Neutrophil (primary cell): ENCODE measurements around the gene ARIH2.

Source experiments
- H3K27ac ChIP-seq: fragments of 200-600 bp; sonication (generic); 2 replicates; pipeline ENCODE4 v1.5.1; 2016; ENCODE audit warnings: mild to moderate bottlenecking, moderate library complexity
- H3K27me3 ChIP-seq: fragments of 200-600 bp; sonication (generic); 2 replicates; pipeline ENCODE4 v1.6.0; 2016; ENCODE audit warnings: mild to moderate bottlenecking
- H3K36me3 ChIP-seq: fragments of 200-600 bp; sonication (generic); 2 replicates; pipeline ENCODE4 v1.5.1; 2017
- H3K4me1 ChIP-seq, 2 experiments: fragments of 200-600 bp in 1 of 2; sonication (generic) in 1 of 2; 1 replicate in 1 of 2; 2 replicates in 1 of 2; pipeline versions ENCODE4 v1.5.1 to v1.6.1; 2013 to 2016; ENCODE audit warnings: low read depth in 1 of 2, low read length in 1 of 2, mild to moderate bottlenecking in 1 of 2, moderate library complexity in 1 of 2; ENCODE audit not compliant: control insufficient read depth in 1 of 2, insufficient read depth in 1 of 2
- H3K4me3 ChIP-seq, 2 experiments: fragments of 200-600 bp in 1 of 2; sonication (generic) in 1 of 2; 1 replicate in 1 of 2; 2 replicates in 1 of 2; pipeline ENCODE4 v1.5.1; 2013 to 2016; ENCODE audit warnings: low read depth in 1 of 2, low read length in 1 of 2, mild to moderate bottlenecking in 1 of 2, moderate library complexity in 1 of 2
- H3K9me3 ChIP-seq: fragments of 200-600 bp; sonication (generic); 2 replicates; pipeline ENCODE4 v1.5.1; 2016
- TF ChIP-seq, protein P1 (sequence below): fragments of 200-600 bp; sonication (generic); IDR thresholded peaks from 2 replicates; pipeline ENCODE4 v1.5.1; 2016; ENCODE audit warnings: antibody characterized with exemption

Gene ARIH2

GRCh38 chr3:48990636-48991469 is 72.2 kb downstream of the ARIH2 start:
- H3K36me3 ChIP-seq = peaks cover 1% of the 10 kb centered on the region
- peak overlapping the region; percentile 87 to 91 for H3K4me3 ChIP-seq
- no peaks in the 10 kb centered on the region for H3K9me3 ChIP-seq
- H3K27ac ChIP-seq = peak overlapping the region; percentile 73
- TF ChIP-seq, protein P1, sequence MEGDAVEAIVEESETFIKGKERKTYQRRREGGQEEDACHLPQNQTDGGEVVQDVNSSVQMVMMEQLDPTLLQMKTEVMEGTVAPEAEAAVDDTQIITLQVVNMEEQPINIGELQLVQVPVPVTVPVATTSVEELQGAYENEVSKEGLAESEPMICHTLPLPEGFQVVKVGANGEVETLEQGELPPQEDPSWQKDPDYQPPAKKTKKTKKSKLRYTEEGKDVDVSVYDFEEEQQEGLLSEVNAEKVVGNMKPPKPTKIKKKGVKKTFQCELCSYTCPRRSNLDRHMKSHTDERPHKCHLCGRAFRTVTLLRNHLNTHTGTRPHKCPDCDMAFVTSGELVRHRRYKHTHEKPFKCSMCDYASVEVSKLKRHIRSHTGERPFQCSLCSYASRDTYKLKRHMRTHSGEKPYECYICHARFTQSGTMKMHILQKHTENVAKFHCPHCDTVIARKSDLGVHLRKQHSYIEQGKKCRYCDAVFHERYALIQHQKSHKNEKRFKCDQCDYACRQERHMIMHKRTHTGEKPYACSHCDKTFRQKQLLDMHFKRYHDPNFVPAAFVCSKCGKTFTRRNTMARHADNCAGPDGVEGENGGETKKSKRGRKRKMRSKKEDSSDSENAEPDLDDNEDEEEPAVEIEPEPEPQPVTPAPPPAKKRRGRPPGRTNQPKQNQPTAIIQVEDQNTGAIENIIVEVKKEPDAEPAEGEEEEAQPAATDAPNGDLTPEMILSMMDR = no peak
- peaks cover 23% of the 10 kb centered on the region in 2 experiments for H3K4me1 ChIP-seq
- H3K27me3 ChIP-seq = no peaks in the 10 kb centered on the region

GRCh38 chr3:48991851-48992545 is 73.4 kb downstream of the ARIH2 start:
- H3K27ac ChIP-seq = no peak overlapping the region
- no peak overlapping the region for H3K4me3 ChIP-seq
- TF ChIP-seq, protein P1 = no peak
- H3K36me3 ChIP-seq = no peaks in the 10 kb centered on the region
- no peaks in the 10 kb centered on the region for H3K27me3 ChIP-seq
- peaks cover 23% of the 10 kb centered on the region in 2 experiments for H3K4me1 ChIP-seq
- no peaks in the 10 kb centered on the region for H3K9me3 ChIP-seq

- H3K27me3 ChIP-seq = no peaks in the 10 kb centered on the region
- no peak overlapping the region for H3K27ac ChIP-seq
- H3K36me3 ChIP-seq = no peaks in the 10 kb centered on the region
- no peak overlapping the region for H3K4me3 ChIP-seq
- peaks cover 22 to 23% of the 10 kb centered on the region in 2 experiments for H3K4me1 ChIP-seq
- no peaks in the 10 kb centered on the region for H3K9me3 ChIP-seq
- TF ChIP-seq, protein P1 = no peak
Measured at GRCh38 chr3:48993834-48994233, 75.2 kb downstream of the ARIH2 start.

- no peaks in the 10 kb centered on the region for H3K9me3 ChIP-seq
- no peak overlapping the region for H3K4me3 ChIP-seq
- peaks cover under 1% of the 10 kb centered on the region in 2 experiments for H3K4me1 ChIP-seq
- H3K36me3 ChIP-seq = no peaks in the 10 kb centered on the region
- TF ChIP-seq, protein P1 = no peak
- H3K27ac ChIP-seq = no peak overlapping the region
- no peaks in the 10 kb centered on the region for H3K27me3 ChIP-seq
Measured at GRCh38 chr3:48996640-48997039, 78.0 kb downstream of the ARIH2 start.

DNA sequence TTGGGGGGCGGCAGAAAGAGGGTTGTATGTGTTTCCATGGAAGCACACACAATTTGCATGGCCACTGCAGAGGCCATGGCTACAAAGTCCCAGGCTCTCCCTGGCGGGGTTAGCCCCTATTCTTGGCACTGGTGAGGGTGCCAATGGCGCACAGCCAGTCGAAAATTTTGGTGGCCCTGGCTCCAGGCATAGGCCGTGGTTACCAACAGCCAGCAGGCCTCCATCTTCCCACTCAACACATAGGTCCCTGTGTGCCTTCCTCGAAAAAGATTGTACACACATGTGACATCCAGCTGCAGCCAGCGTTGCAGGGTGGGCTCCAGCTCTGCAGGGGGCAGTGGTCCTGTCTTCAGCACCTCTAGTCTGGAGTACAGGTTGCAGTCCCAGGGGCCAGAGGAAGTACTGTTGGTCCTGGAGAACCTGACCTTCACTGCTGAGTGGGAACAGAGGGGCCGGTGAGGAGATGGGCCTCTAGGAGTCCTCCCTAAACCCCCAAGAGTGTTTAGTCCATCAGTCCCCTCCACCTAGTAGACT is 78.5 kb downstream of the ARIH2 start:
- H3K9me3 ChIP-seq = no peaks in the 10 kb centered on the region
- H3K27me3 ChIP-seq = no peaks in the 10 kb centered on the region
- no peaks in the 10 kb centered on the region for H3K4me1 ChIP-seq
- no peak overlapping the region for H3K4me3 ChIP-seq
- TF ChIP-seq, protein P1 = no peak
- no peaks in the 10 kb centered on the region for H3K36me3 ChIP-seq
- no peak overlapping the region for H3K27ac ChIP-seq
